Fibroblast of villous mesenchyme (primary cell): Measurements from ENCODE around the gene CRHR2. TPM values are rescaled to one million over a fixed set of nuclear protein-coding genes. Genes with fewer than 3 reads are reported as not detected.

Experiments
- DNase-seq: peaks from one replicate; pipeline ENCODE4 v3.0.0-alpha.2; 2010; ENCODE audit warnings: low read depth
- H3K4me3 ChIP-seq: 2 replicates; pipeline ENCODE4 v1.5.1; 2011; ENCODE audit warnings: low read depth, mild to moderate bottlenecking, low read length
- CTCF ChIP-seq: IDR thresholded peaks from 2 replicates; pipeline ENCODE4 v1.5.1; 2012; ENCODE audit warnings: low read depth, mild to moderate bottlenecking, low read length; ENCODE audit not compliant: insufficient read depth
- total RNA-seq: library from RNA; depleted of rRNA; stranded (reverse); fragments of >200 nt; gene quantifications from 2 replicates; pipeline ENCODE4 v1.2.3, GENCODE V29; 2012

The CRHR2 gene
- total RNA-seq, 1 donor = not detected

GRCh38 chr7:30692882-30693281 is 10.6 kb upstream of the CRHR2 start:
- no peak for DNase-seq

GRCh38 chr7:30692438-30692837 is 10.2 kb upstream of the CRHR2 start:
- no peak overlapping the region for H3K4me3 ChIP-seq
- no peak for DNase-seq
- TF ChIP-seq CTCF = no peak

More at GRCh38 chr7:30692882-30693281, 10.6 kb upstream of the CRHR2 start:
- no peak for TF ChIP-seq CTCF
- H3K4me3 ChIP-seq = no peak overlapping the region

GRCh38 chr7:30690011-30690410 is 7.8 kb upstream of the CRHR2 start:
- no peak for TF ChIP-seq CTCF
- H3K4me3 ChIP-seq = no peak overlapping the region
- DNase-seq = no peak

- H3K4me3 ChIP-seq = no peak overlapping the region
- DNase-seq = no peak
- no peak for TF ChIP-seq CTCF
Measured at GRCh38 chr7:30688718-30689221, 6.5 kb upstream of the CRHR2 start.

GRCh38 chr7:30687604-30688003 is 5.3 kb upstream of the CRHR2 start:
- no peak for DNase-seq
- no peak for TF ChIP-seq CTCF
- H3K4me3 ChIP-seq = no peak overlapping the region

GRCh38 chr7:30684351-30684750 is 2.1 kb upstream of the CRHR2 start:
- H3K4me3 ChIP-seq = no peak overlapping the region

More at GRCh38 chr7:30684351-30684750, 2.1 kb upstream of the CRHR2 start:
- no peak for DNase-seq
- no peak for TF ChIP-seq CTCF
